ENCODE measurements around the gene RPL15.

RPL15 gene

GRCh38 chr3:23889386-23889785 lies 27.5 kb upstream of the RPL15 start:
- TF ChIP-seq, protein P1, sequence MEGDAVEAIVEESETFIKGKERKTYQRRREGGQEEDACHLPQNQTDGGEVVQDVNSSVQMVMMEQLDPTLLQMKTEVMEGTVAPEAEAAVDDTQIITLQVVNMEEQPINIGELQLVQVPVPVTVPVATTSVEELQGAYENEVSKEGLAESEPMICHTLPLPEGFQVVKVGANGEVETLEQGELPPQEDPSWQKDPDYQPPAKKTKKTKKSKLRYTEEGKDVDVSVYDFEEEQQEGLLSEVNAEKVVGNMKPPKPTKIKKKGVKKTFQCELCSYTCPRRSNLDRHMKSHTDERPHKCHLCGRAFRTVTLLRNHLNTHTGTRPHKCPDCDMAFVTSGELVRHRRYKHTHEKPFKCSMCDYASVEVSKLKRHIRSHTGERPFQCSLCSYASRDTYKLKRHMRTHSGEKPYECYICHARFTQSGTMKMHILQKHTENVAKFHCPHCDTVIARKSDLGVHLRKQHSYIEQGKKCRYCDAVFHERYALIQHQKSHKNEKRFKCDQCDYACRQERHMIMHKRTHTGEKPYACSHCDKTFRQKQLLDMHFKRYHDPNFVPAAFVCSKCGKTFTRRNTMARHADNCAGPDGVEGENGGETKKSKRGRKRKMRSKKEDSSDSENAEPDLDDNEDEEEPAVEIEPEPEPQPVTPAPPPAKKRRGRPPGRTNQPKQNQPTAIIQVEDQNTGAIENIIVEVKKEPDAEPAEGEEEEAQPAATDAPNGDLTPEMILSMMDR (IDR thresholded peaks at IDR 0.05; ENCODE audit: extremely low read depth, insufficient read depth, missing control alignments), result no peak
- in situ Hi-C loops (cut with MboI; ENCODE audit: low pct_unique_long_range_greater_than_20kb, low sequenced_read_pairs, unreplicated experiment), result loop anchor here (25.0 kb wide), 1 partner anchor 348 kb away; no protein-coding TSS in a partner anchor
- DNase-seq (ENCODE audit: low spot score), result no peak

- no peak for DNase-seq (ENCODE audit: low spot score)
- in situ Hi-C loops (cut with MboI; ENCODE audit: low pct_unique_long_range_greater_than_20kb, low sequenced_read_pairs, unreplicated experiment), result loop anchor here (25.0 kb wide), 1 partner anchor 347 kb away; no protein-coding TSS in a partner anchor
- TF ChIP-seq, protein P1 (IDR thresholded peaks at IDR 0.05; ENCODE audit: extremely low read depth, insufficient read depth, missing control alignments), result no peak
Observed at GRCh38 chr3:23889950-23890349, 27.0 kb upstream of the RPL15 start.

DNA sequence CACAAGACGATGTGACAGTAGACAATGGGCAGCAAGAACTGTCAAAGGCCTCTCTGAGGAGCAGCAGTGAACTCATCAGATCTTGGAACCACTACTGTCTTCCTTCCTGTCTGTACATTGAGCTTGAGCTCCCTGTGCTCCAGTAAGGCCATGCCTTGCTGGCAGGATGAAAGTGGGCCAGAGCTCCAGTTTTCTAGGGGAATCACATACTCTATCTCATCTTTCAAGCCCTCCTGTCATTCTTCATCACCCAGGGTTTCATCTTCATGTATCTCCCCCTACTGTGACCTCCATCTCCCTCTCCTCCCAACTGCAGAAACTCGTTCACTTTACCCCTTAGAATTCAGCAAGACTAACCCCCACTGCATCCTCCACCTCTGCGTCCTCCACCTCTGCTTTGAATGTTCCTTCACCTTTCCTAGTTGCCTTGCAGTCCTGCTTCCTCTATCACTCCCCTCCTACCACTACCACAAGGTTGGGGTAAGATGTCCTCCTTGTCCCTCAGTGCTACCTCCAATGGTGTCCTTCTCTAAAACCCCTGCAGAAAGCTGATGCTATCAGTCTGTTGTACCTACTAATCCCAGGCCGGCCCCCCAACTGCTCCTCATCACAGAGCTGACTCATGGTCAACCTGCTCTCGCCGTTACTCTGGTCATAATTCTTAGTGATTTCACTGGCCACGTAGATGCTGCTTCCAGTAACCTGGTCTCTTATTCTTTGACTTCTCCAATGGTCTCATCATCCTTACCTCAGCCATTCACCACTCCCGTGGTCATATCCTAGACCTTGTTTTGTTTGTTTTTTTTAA lies 22.5 kb upstream of the RPL15 start:
- in situ Hi-C loops (cut with MboI; ENCODE audit: low pct_unique_long_range_greater_than_20kb, low sequenced_read_pairs, unreplicated experiment), result loop anchor here (25.0 kb wide), 1 partner anchor 343 kb away; no protein-coding TSS in a partner anchor
- TF ChIP-seq, protein P1 (IDR thresholded peaks at IDR 0.05; ENCODE audit: extremely low read depth, insufficient read depth, missing control alignments), result no peak

DNA sequence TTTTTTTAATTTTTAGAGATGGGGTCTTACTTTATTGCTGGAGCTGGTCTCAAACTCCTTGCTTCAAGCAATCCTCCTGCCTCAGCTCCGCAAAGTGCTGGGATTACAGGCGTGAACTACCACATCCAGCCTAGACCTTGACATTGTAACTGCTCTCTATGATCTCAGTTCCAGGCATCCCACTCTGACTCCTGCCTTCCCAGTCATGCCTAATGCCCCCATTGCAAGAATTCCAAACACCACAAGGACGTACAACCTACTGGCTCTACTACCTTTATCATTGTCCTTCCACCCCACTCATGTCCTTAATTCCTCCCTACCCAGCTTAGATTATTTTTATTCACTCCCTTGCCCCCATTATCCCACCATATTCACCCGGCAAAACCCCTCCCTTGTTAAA lies 21.8 kb upstream of the RPL15 start:
- DNase-seq (ENCODE audit: low spot score), result no peak
- in situ Hi-C loops (cut with MboI; ENCODE audit: low pct_unique_long_range_greater_than_20kb, low sequenced_read_pairs, unreplicated experiment), result loop anchor here (25.0 kb wide), 1 partner anchor 342 kb away; no protein-coding TSS in a partner anchor
- TF ChIP-seq, protein P1 (IDR thresholded peaks at IDR 0.05; ENCODE audit: extremely low read depth, insufficient read depth, missing control alignments), result no peak

More for the DNA sequence above, 22.5 kb upstream of the RPL15 start:
- DNase-seq (ENCODE audit: low spot score), result no peak

GRCh38 chr3:23900744-23901143 lies 16.2 kb upstream of the RPL15 start:
- no peak for DNase-seq (ENCODE audit: low spot score)
- in situ Hi-C loops (cut with MboI; ENCODE audit: low pct_unique_long_range_greater_than_20kb, low sequenced_read_pairs, unreplicated experiment), result no loop called here
- TF ChIP-seq, protein P1 (IDR thresholded peaks at IDR 0.05; ENCODE audit: extremely low read depth, insufficient read depth, missing control alignments), result no peak

DNA sequence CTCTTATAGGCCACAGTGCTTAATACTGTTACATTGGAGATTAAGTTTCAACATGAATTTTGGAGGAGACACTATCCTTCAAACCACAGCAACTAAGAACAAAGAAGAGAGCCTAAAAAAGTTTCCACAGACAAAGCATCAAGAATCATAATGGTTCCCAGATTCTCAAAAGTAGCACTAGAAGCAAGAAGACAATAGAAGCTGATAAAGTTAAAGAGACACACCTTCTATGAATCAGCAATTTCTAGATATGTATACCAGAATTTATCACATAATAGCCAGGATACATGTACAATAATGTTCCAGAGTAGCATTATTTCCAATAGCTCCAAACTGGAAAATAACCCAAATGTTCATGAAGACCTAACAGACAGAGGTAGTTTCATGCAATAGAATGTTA lies 12.4 kb upstream of the RPL15 start:
- no peak for DNase-seq (ENCODE audit: low spot score)
- in situ Hi-C loops (cut with MboI; ENCODE audit: low pct_unique_long_range_greater_than_20kb, low sequenced_read_pairs, unreplicated experiment), result no loop called here

More for the DNA sequence above, 12.4 kb upstream of the RPL15 start:
- TF ChIP-seq, protein P1 (IDR thresholded peaks at IDR 0.05; ENCODE audit: extremely low read depth, insufficient read depth, missing control alignments), result no peak

Measured in GM13977 (cell line).